ENCODE measurements around the gene RPL18. TPM values are rescaled to one million over a fixed set of nuclear protein-coding genes. Genes with fewer than 3 reads are reported as not detected.
A peak's percentile ranks its signal among the peaks of the same experiment; 100 is the strongest.

Gene RPL18
- total RNA-seq (2011; cell fraction: chromatin; rRNA removed; ENCODE audit: low replicate concordance), result 185 and 358 TPM in 2 replicates
- 779 and 884 TPM in 2 replicates for total RNA-seq (2011; cell fraction: nucleolus; rRNA removed)
- total RNA-seq (2011; cell fraction: nucleoplasm; rRNA removed), result 712 and 996 TPM in 2 replicates
- total RNA-seq (2014; rRNA removed), result 2,565 and 3,619 TPM in 2 replicates
- 1,358 and 1,367 TPM in 2 replicates for total RNA-seq (2014; rRNA removed; fragmentation: Illumina TruSeq; extraction: Trizol)
- 2,022 and 2,084 TPM in 2 replicates for total RNA-seq (2015; rRNA removed; fragmentation: Illumina TruSeq; extraction: Trizol)
- total RNA-seq (2021), result 2,028 and 2,113 TPM in 2 replicates
- polyA plus RNA-seq (2011; rRNA removed), result 1,530 and 1,971 TPM in 2 replicates
- 2,544 and 3,068 TPM in 2 replicates for polyA plus RNA-seq (2011; cell fraction: cytosol; rRNA removed)
- polyA plus RNA-seq (2011; cell fraction: nucleus; rRNA removed), result 847 and 901 TPM in 2 replicates
- polyA plus RNA-seq (2012), result 2,553 and 4,056 TPM in 2 replicates
- polyA plus RNA-seq (2014; fragmentation: Illumina TruSeq; extraction: Trizol), result 1,653 and 2,262 TPM in 2 replicates
- polyA plus RNA-seq (2014; fragmentation: Nextera tagmentation; extraction: Ambion mirVana), result 100 to 1,000 TPM; 312 to 402 TPM
- polyA plus RNA-seq (2014; rRNA removed), result 2,460 and 2,635 TPM in 2 replicates
- 413 and 534 TPM in 2 replicates for polyA minus RNA-seq (2011; rRNA and poly(A)+ RNA removed)
- 805 and 1,017 TPM in 2 replicates for polyA minus RNA-seq (2011; cell fraction: cytosol; rRNA and poly(A)+ RNA removed)
- polyA minus RNA-seq (2011; cell fraction: nucleus; rRNA and poly(A)+ RNA removed), result 167 and 323 TPM in 2 replicates
- Bru-seq, nascent RNA, result percentile 99 among the genes with signal in this experiment
- percentile 99 among the genes with signal in this experiment for BruChase-seq, experiment 1, labeled RNA remaining after a 2-hour chase
- BruChase-seq, experiment 2, labeled RNA remaining after a 6-hour chase, result percentile 99 among the genes with signal in this experiment
- long read RNA-seq, experiment 1, transcript RPL18-203 (1 exons, 3,844 nt), result minor isoform, 9 of 993 reads
- long read RNA-seq, experiment 1, transcript RPL18-207 (2 exons, 666 nt), result minor isoform, 51 of 993 reads
- long read RNA-seq, experiment 1, transcript RPL18-201 (6 exons, 612 nt), result minor isoform, 68 of 993 reads
- long read RNA-seq, experiment 1, transcript RPL18-208 (7 exons, 1,004 nt), result major isoform, 544 of 993 reads
- long read RNA-seq, experiment 1, partial matches to known transcripts, result 307 of 993 reads
- long read RNA-seq, experiment 1, other reads (novel, unspliced or antisense), result 11 of 993 reads
- long read RNA-seq, experiment 2, transcript RPL18-208 (7 exons, 1,004 nt), result major isoform, 1,439 of 1,924 reads
- long read RNA-seq, experiment 2, transcript RPL18-201 (6 exons, 612 nt), result minor isoform, 360 of 1,924 reads
- long read RNA-seq, experiment 2, partial matches to known transcripts, result 66 of 1,924 reads
- long read RNA-seq, experiment 2, other reads (novel, unspliced or antisense), result 44 of 1,924 reads
- long read RNA-seq, experiment 3, transcript RPL18-208 (7 exons, 1,004 nt), result major isoform, 1,519 of 1,696 reads
- long read RNA-seq, experiment 3, transcript RPL18-201 (6 exons, 612 nt), result minor isoform, 138 of 1,696 reads
- long read RNA-seq, experiment 3, partial matches to known transcripts, result 18 of 1,696 reads
- long read RNA-seq, experiment 3, other reads (novel, unspliced or antisense), result 20 of 1,696 reads

- peak; percentile 91 to 99 (median 94) for DNase-seq (ENCODE audit: extremely low read depth in 1 of 4, low spot score in 3 of 4)
- H3K4me2 ChIP-seq (ENCODE audit: insufficient read depth, low read length), result peak within 1 kb of the TSS; percentile 94
- H3K27me3 ChIP-seq (ENCODE audit: control insufficient read depth in 2 of 2, insufficient read depth in 2 of 2, low read length in 2 of 2), result no peaks in the 10 kb centered on the region
- ATAC-seq, result peak; percentile 84
- peak within 1 kb of the TSS; percentile 64 for H3K4me3 ChIP-seq
- in situ Hi-C loops (cut with MboI), result no loop called here
- no peaks in the 10 kb centered on the region for H3K9me3 ChIP-seq (replicated peaks; ENCODE audit: control insufficient read depth, insufficient read depth, low read depth, low read length)
- ChIA-PET CTCF (ENCODE audit: low intra/inter-chr PET ratio) (no interaction called here), POLR2A (interaction anchor here (0.5 to 4.7 kb wide), 28 partner anchors 9 to 1127 kb away, joined by 3 to 85 read pairs (median 4); partner anchors contain the start of genes DBP and SPACA4)
- peaks cover 38% of the 10 kb centered on the region; the same call in 2 of the 3 replicates for H3K36me3 ChIP-seq (ENCODE audit: control insufficient read depth, insufficient read depth, low read length)
- peak within 1 kb of the TSS; percentile 80 for H2AFZ ChIP-seq (ENCODE audit: low read depth, low read length)
- intact Hi-C loops (cut with micrococcal nuclease), result loop anchor here (1.0 kb wide), 1 partner anchor 18 kb away; the partner anchor contains the start of gene DBP
- peak within 1 kb of the TSS; percentile 78 for H3K27ac ChIP-seq (ENCODE audit: extremely low read depth, low read depth, low read length)
- BruUV-seq (replicated peaks), result no TSS peak
- peak; percentile 98 for FAIRE-seq
- under 1% methylated on average over 47 of the region's 69 CpGs for whole genome bisulfite sequencing (ENCODE audit: insufficient coverage, low coverage, missing lambda C conversion rate)
- peaks cover 37% of the 10 kb centered on the region for H4K20me1 ChIP-seq (replicated peaks; ENCODE audit: control insufficient read depth, insufficient read depth, low read length)
- peaks cover 44% of the 10 kb centered on the region for H3K79me2 ChIP-seq (ENCODE audit: control insufficient read depth, insufficient read depth, low read length)
- peaks cover 36 to 58% of the 10 kb centered on the region in 2 experiments; a peak in 4 of 5 replicates for H3K4me1 ChIP-seq (replicated peaks in 1 of 2; ENCODE audit: control insufficient read depth in 2 of 2, insufficient read depth in 2 of 2, low read length in 2 of 2)
- H3K9ac ChIP-seq (ENCODE audit: insufficient read depth in 1 of 2, low read depth in 2 of 2, low read length in 2 of 2), result peak within 1 kb of the TSS; percentile 94 to 95
- peaks cover 11% of the 10 kb centered on the region for H3K9me1 ChIP-seq (ENCODE audit: control insufficient read depth, insufficient read depth, low read length)
- no peak; the same call in 1 of the 2 replicates for TF ChIP-seq USF1 (CRISPR knock-in tag; IDR thresholded peaks at IDR 0.05)
- peak; percentile 95 for TF ChIP-seq TFAP4 (CRISPR knock-in tag; IDR thresholded peaks at IDR 0.05; ENCODE audit: borderline replicate concordance)
- TF ChIP-seq CBFA2T2 (conservative IDR thresholded peaks at IDR 0.05), result no peak
- TF ChIP-seq ZNF589 (CRISPR knock-in tag; IDR thresholded peaks at IDR 0.05; ENCODE audit: low read depth), result peak; percentile 45; the same call in 1 of the 2 replicates
- no peak for TF ChIP-seq WHSC1 (IDR thresholded peaks at IDR 0.05; ENCODE audit: low read length)
- TF ChIP-seq NR2F6 (CRISPR knock-in tag; IDR thresholded peaks at IDR 0.05), result no peak
- TF ChIP-seq NCOA6 (IDR thresholded peaks at IDR 0.05), result peak; percentile 93
- no peak for TF ChIP-seq ZNF75A (CRISPR knock-in tag; IDR thresholded peaks at IDR 0.05)
- no peak for TF ChIP-seq HNRNPH1 (optimal IDR thresholded peaks at IDR 0.05; ENCODE audit: low read depth, low read length)
- no peak for TF ChIP-seq ZBTB5 (IDR thresholded peaks at IDR 0.05)
- TF ChIP-seq MCM7 (IDR thresholded peaks at IDR 0.05), result no peak
- no peak for TF ChIP-seq KDM2B (CRISPR knock-in tag; IDR thresholded peaks at IDR 0.05)
These were observed at the start of gene RPL18, which contains the start of gene SPHK2 for GRCh38 chr19:48618916-48619691. RPL18 (minus strand) TSS chr19:48619178; CDS start chr19:48619143, 35 bp downstream. SPHK2 (plus strand) TSS chr19:48619506; CDS start chr19:48620515, 1,009 bp downstream.

Data from K562 (cell line).